ENCODE data around the gene TSPAN31.

Gene TSPAN31

GRCh38 chr12:57722716-57723629, 21.9 kb upstream of the TSPAN31 start:
- DNase-seq: no peak

- DNase-seq: no peak
Observed at GRCh38 chr12:57723630-57723962, 21.2 kb upstream of the TSPAN31 start.

- no peak for DNase-seq
Observed at GRCh38 chr12:57724003-57724935, 20.6 kb upstream of the TSPAN31 start.

GRCh38 chr12:57724936-57725740, 19.7 kb upstream of the TSPAN31 start:
- no peak for DNase-seq

- no peak for DNase-seq
Observed at GRCh38 chr12:57725851-57726150, 19.0 kb upstream of the TSPAN31 start.

- peak in 9 of 14 donors; percentile 6 to 56 (median 32) for DNase-seq
Observed at GRCh38 chr12:57726151-57726883, 18.5 kb upstream of the TSPAN31 start.

GRCh38 chr12:57726884-57727757, 17.7 kb upstream of the TSPAN31 start:
- peak in 1 of 14 donors; percentile 43 for DNase-seq

GRCh38 chr12:57727758-57728395, 17.0 kb upstream of the TSPAN31 start:
- DNase-seq: no peak

GRCh38 chr12:57729321-57729844, 15.5 kb upstream of the TSPAN31 start:
- no peak for DNase-seq

- no peak for DNase-seq
Observed at GRCh38 chr12:57730336-57731067, 14.3 kb upstream of the TSPAN31 start.

- no peak for DNase-seq
Observed at GRCh38 chr12:57731411-57732080, 13.3 kb upstream of the TSPAN31 start.

GRCh38 chr12:57732270-57732669, 12.6 kb upstream of the TSPAN31 start:
- DNase-seq: no peak

- no peak for DNase-seq
Observed at GRCh38 chr12:57732726-57733593, 11.9 kb upstream of the TSPAN31 start.

- no peak for DNase-seq
Observed at GRCh38 chr12:57733928-57734327, 10.9 kb upstream of the TSPAN31 start.

GRCh38 chr12:57734591-57734990, 10.2 kb upstream of the TSPAN31 start:
- no peak for DNase-seq

GRCh38 chr12:57735198-57735855, 9.5 kb upstream of the TSPAN31 start:
- DNase-seq: peak in 1 of 14 donors; percentile 61

All from C1 segment of cervical spinal cord (tissue), 14 donors.